Breast epithelium (tissue), 3 donors: ENCODE measurements around the gene GALNTL6.

ENCODE experiments used
- POLR2A ChIP-seq: fragments of 450-650 bp; IDR thresholded peaks from one replicate; pipeline ENCODE4 v1.6.1; 2016; ENCODE audit warnings: antibody characterized with exemption, mild to moderate bottlenecking, moderate library complexity
- POLR2AphosphoS5 ChIP-seq, 3 donors: sonication (generic); formaldehyde crosslinking; IDR thresholded peaks; one replicate each; pipeline ENCODE4 v1.6.1; 2017; ENCODE audit warnings: antibody characterized with exemption in 3 of 3
- TF ChIP-seq, protein P1 (sequence below), 3 donors: fragments of 450-650 bp; IDR thresholded peaks; one replicate each; pipeline ENCODE4 v1.5.1; 2016 to 2017; ENCODE audit warnings: antibody characterized with exemption in 3 of 3, mild to moderate bottlenecking in 3 of 3, moderate library complexity in 3 of 3

DNA sequence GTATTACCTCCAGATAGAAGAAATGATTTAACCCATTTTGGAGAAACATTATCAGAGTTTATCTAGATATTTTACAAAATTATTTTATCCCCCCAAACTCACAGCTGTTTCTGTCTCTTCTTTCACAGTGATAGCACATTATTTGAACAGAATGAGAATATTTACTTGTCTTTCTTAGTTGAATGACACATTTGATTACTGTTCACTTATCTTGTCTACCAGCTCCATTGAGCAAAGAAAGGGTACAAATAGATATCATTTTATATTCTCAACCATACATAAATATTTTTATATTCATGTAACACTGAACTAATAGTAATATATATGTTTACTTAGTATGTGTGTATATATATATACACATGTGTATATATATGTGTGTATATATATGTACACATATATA is 364.2 kb downstream of the GALNTL6 start:
- TF ChIP-seq, protein P1, sequence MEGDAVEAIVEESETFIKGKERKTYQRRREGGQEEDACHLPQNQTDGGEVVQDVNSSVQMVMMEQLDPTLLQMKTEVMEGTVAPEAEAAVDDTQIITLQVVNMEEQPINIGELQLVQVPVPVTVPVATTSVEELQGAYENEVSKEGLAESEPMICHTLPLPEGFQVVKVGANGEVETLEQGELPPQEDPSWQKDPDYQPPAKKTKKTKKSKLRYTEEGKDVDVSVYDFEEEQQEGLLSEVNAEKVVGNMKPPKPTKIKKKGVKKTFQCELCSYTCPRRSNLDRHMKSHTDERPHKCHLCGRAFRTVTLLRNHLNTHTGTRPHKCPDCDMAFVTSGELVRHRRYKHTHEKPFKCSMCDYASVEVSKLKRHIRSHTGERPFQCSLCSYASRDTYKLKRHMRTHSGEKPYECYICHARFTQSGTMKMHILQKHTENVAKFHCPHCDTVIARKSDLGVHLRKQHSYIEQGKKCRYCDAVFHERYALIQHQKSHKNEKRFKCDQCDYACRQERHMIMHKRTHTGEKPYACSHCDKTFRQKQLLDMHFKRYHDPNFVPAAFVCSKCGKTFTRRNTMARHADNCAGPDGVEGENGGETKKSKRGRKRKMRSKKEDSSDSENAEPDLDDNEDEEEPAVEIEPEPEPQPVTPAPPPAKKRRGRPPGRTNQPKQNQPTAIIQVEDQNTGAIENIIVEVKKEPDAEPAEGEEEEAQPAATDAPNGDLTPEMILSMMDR (IDR thresholded peaks at IDR 0.05), result no peak
- TF ChIP-seq POLR2A, result no peak
- no peak for TF ChIP-seq POLR2AphosphoS5 (IDR thresholded peaks at IDR 0.05)
